ENCODE measurements around the gene CCDC192. TPM values are rescaled to one million over a fixed set of nuclear protein-coding genes. Genes with fewer than 3 reads are reported as not detected.
"Not testable (repeated sequence)": the region's sequence is repeated elsewhere in the genome, so short reads cannot be mapped to it uniquely, and the experiment has no call there.

The CCDC192 gene
- polyA plus RNA-seq, 3 donors: 1.1 to 1.2 (median 1.1) TPM

GRCh38 chr5:127696683-127697082 lies 6.5 kb upstream of the CCDC192 start:
- DNase-seq: no peak

GRCh38 chr5:127697894-127698600 lies 5.1 kb upstream of the CCDC192 start:
- no peak for DNase-seq

- no peak for DNase-seq
Measured at GRCh38 chr5:127699416-127699815, 3.8 kb upstream of the CCDC192 start.

GRCh38 chr5:127700237-127700766 lies 2.9 kb upstream of the CCDC192 start:
- no peak for DNase-seq

- DNase-seq: no peak
Measured at GRCh38 chr5:127702434-127702833, 757 bp upstream of the CCDC192 start.

GRCh38 chr5:127705120-127705892 lies 2.1 kb downstream of the CCDC192 start:
- DNase-seq: no peak

- DNase-seq: no peak
Measured at GRCh38 chr5:127706691-127707090, 3.5 kb downstream of the CCDC192 start.

GRCh38 chr5:127707209-127707608 lies 4.0 kb downstream of the CCDC192 start:
- DNase-seq: no peak

GRCh38 chr5:127713083-127713482 lies 9.9 kb downstream of the CCDC192 start:
- DNase-seq: not testable (repeated sequence)

- no peak for DNase-seq
Measured at GRCh38 chr5:127718181-127718580, 15.0 kb downstream of the CCDC192 start.

GRCh38 chr5:127723571-127723970 lies 20.4 kb downstream of the CCDC192 start:
- no peak for DNase-seq

GRCh38 chr5:127725673-127726072 lies 22.5 kb downstream of the CCDC192 start:
- no peak for DNase-seq

GRCh38 chr5:127732963-127733362 lies 29.8 kb downstream of the CCDC192 start:
- DNase-seq: no peak

GRCh38 chr5:127739348-127739747 lies 36.2 kb downstream of the CCDC192 start:
- DNase-seq: not testable (repeated sequence)

- DNase-seq: no peak
Measured at GRCh38 chr5:127739807-127740384, 36.7 kb downstream of the CCDC192 start.

- DNase-seq: no peak
Measured at GRCh38 chr5:127741412-127741811, 38.2 kb downstream of the CCDC192 start.

GRCh38 chr5:127744241-127744640 lies 41.0 kb downstream of the CCDC192 start:
- no peak for DNase-seq

- peak; percentile 31 for DNase-seq
Measured at GRCh38 chr5:127746756-127747155, 43.6 kb downstream of the CCDC192 start.

- DNase-seq: not testable (repeated sequence)
Measured at GRCh38 chr5:127752503-127753265, 49.5 kb downstream of the CCDC192 start.

GRCh38 chr5:127754259-127754658 lies 51.1 kb downstream of the CCDC192 start:
- DNase-seq: no peak

- no peak for DNase-seq
Measured at GRCh38 chr5:127754706-127755105, 51.5 kb downstream of the CCDC192 start.

- peak; percentile 26 for DNase-seq
Measured at GRCh38 chr5:127757576-127757975, 54.4 kb downstream of the CCDC192 start.
